Measurements from ENCODE around the gene PGBD5.
"Not testable (repeated sequence)": the region's sequence is repeated elsewhere in the genome, so short reads cannot be mapped to it uniquely, and the experiment has no call there.

PGBD5 gene

GRCh38 chr1:230426246-230427093 lies at the start of gene PGBD5:
Gene PGBD5 (minus strand): TSS chr1:230426332. CDS start chr1:230425928, 404 bp downstream.
- H3K36me3 ChIP-seq (ENCODE audit: insufficient read depth, low read length), result no peaks in the 10 kb centered on the region
- peaks cover 66% of the 10 kb centered on the region for H3K4me1 ChIP-seq (ENCODE audit: insufficient read depth, low read length)
- peak within 1 kb of the TSS; percentile 73 for H2AFZ ChIP-seq (ENCODE audit: low read depth, low read length)
- H3K27me3 ChIP-seq (ENCODE audit: insufficient read depth, low read length), result no peaks in the 10 kb centered on the region
- peak within 1 kb of the TSS; percentile 84 for H3K4me3 ChIP-seq (ENCODE audit: low read length)
- no peaks in the 10 kb centered on the region for H3K9me3 ChIP-seq (ENCODE audit: low read length)

DNA sequence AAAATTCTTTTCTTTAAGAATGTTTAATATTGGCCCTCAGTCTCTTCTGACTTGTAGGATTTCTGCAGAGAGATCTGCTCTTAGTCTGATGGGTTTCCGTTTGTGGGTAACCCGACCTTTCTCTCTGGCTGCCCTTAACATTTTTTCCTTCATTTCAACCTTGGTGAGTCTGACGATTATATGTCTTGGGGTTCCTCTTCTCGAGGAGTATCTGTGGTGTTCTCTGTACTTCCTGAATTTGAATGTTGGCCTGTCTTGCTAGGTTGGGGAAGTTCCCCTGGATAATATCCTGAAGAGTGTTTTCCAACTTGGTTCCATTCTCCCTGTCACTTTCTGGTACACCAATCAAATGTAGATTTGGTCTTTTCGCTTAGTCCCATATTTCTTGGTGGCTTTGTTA lies 48.8 kb upstream of the PGBD5 start:
- H2AFZ ChIP-seq (ENCODE audit: low read depth, low read length); H3K4me3 ChIP-seq (ENCODE audit: low read length); H3K4me1 ChIP-seq (ENCODE audit: insufficient read depth, low read length); H3K9me3 ChIP-seq (ENCODE audit: low read length); H3K36me3 ChIP-seq (ENCODE audit: insufficient read depth, low read length); H3K27me3 ChIP-seq (ENCODE audit: insufficient read depth, low read length): not testable (repeated sequence)

DNA sequence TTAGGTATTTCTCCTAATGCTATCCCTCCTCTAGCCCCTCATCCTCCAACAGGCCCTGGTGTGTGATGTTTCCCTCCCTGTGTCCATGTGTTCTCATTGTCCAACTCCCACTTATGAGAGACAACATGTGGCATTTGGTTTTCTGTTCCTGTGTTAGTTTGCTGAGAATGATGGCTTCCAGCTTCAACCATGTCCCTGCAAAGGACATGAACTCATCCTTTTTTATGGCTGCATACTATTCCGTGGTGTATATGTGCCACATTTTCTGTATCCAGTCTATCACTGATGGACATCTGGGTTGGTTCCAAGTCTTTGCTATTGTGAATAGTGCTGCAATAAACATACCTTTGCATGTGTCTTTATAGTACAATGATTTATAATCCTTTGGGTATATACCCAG lies 44.6 kb upstream of the PGBD5 start:
- not testable (repeated sequence) for H3K4me3 ChIP-seq (ENCODE audit: low read length); H3K4me1 ChIP-seq (ENCODE audit: insufficient read depth, low read length); H3K27me3 ChIP-seq (ENCODE audit: insufficient read depth, low read length); H3K36me3 ChIP-seq (ENCODE audit: insufficient read depth, low read length); H3K9me3 ChIP-seq (ENCODE audit: low read length); H2AFZ ChIP-seq (ENCODE audit: low read depth, low read length)

DNA sequence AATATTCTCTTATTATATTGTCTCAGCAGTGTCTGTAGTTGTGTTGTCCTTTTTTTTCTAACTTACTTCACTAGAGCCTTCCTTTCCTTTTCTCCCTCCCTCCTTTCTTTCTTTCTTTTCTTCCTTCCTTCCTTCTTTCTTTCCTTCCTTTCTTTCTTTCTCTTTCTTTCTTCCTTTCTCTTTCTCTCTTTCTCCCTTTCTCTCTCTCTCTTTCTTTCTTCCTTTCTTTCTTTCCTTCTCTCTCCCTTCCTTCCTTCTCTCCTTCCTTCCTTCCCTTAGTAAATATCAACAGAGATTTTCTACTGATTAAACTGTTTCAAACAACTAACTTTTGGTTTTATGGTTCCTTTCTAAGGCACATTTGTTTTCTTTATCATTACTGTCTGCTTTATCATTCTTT lies 43.1 kb upstream of the PGBD5 start:
- no peaks in the 10 kb centered on the region for H3K9me3 ChIP-seq (ENCODE audit: low read length)
- no peak overlapping the region for H2AFZ ChIP-seq (ENCODE audit: low read depth, low read length)
- no peaks in the 10 kb centered on the region for H3K4me1 ChIP-seq (ENCODE audit: insufficient read depth, low read length)
- H3K36me3 ChIP-seq (ENCODE audit: insufficient read depth, low read length), result no peaks in the 10 kb centered on the region
- H3K4me3 ChIP-seq (ENCODE audit: low read length), result no peak overlapping the region
- peaks cover 2% of the 10 kb centered on the region for H3K27me3 ChIP-seq (ENCODE audit: insufficient read depth, low read length)

DNA sequence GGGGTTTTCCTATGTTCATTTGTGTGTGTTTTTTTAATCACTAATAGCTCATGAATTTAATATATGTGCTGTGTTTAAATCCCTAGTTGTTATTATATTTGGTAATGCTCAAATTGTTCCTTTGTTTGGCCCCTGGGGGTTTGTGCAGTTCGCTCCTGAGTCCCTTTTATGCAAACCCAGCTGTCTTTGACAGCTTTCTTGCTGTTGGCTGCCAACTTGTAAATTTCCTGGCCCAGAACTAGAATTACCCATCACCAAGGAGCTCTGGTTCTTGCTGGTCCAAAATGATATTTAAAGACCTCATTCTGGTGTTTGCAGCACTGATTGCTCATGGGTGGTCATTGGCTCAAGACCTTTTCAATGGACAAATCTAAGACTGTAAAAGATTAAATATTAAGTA lies 39.6 kb upstream of the PGBD5 start:
- H3K27me3 ChIP-seq (ENCODE audit: insufficient read depth, low read length), result peaks cover 6% of the 10 kb centered on the region
- no peak overlapping the region for H3K4me3 ChIP-seq (ENCODE audit: low read length)
- no peaks in the 10 kb centered on the region for H3K9me3 ChIP-seq (ENCODE audit: low read length)
- H2AFZ ChIP-seq (ENCODE audit: low read depth, low read length), result no peak overlapping the region
- no peaks in the 10 kb centered on the region for H3K36me3 ChIP-seq (ENCODE audit: insufficient read depth, low read length)
- H3K4me1 ChIP-seq (ENCODE audit: insufficient read depth, low read length), result no peaks in the 10 kb centered on the region

- Histone ChIP-seq H3K4me3 (ENCODE audit: low read length) (no peak overlapping the region), H3K27me3 (ENCODE audit: insufficient read depth, low read length) (peaks cover 10% of the 10 kb centered on the region), H2AFZ (ENCODE audit: low read depth, low read length) (no peak overlapping the region), H3K9me3 (ENCODE audit: low read length) (no peaks in the 10 kb centered on the region), H3K4me1 (ENCODE audit: insufficient read depth, low read length) (no peaks in the 10 kb centered on the region), H3K36me3 (ENCODE audit: insufficient read depth, low read length) (no peaks in the 10 kb centered on the region)
Measured at GRCh38 chr1:230464671-230465070, 38.5 kb upstream of the PGBD5 start.

DNA sequence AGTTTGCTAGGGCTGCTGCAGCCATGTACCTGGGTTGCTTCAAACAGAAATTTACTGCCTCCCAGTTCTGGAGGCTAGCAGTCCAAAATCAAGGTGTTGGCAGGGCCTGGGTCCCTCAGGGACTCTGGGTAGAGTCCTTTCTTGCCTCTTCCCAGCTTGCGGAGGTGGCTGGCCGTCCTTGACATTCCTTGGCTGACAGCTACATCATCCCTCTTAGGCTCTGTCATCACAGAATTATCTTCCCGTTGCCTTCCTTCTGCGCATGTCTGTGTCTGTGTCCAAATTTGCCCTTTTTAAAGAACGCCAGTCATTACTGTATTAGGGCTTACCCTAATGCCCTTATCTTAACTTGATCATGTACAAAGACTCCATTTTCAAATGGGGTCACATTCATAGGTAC lies 37.6 kb upstream of the PGBD5 start:
- Histone ChIP-seq H2AFZ (ENCODE audit: low read depth, low read length) (no peak overlapping the region), H3K4me3 (ENCODE audit: low read length) (no peak overlapping the region), H3K4me1 (ENCODE audit: insufficient read depth, low read length) (peaks cover 2% of the 10 kb centered on the region), H3K36me3 (ENCODE audit: insufficient read depth, low read length) (no peaks in the 10 kb centered on the region), H3K27me3 (ENCODE audit: insufficient read depth, low read length) (peaks cover 10% of the 10 kb centered on the region), H3K9me3 (ENCODE audit: low read length) (no peaks in the 10 kb centered on the region)

GRCh38 chr1:230463326-230463725 lies 37.2 kb upstream of the PGBD5 start:
- Histone ChIP-seq H3K36me3 (ENCODE audit: insufficient read depth, low read length) (no peaks in the 10 kb centered on the region), H3K4me3 (ENCODE audit: low read length) (no peak overlapping the region), H2AFZ (ENCODE audit: low read depth, low read length) (no peak overlapping the region), H3K4me1 (ENCODE audit: insufficient read depth, low read length) (peaks cover 2% of the 10 kb centered on the region), H3K27me3 (ENCODE audit: insufficient read depth, low read length) (peaks cover 10% of the 10 kb centered on the region), H3K9me3 (ENCODE audit: low read length) (no peaks in the 10 kb centered on the region)

GRCh38 chr1:230459465-230459864 lies 33.3 kb upstream of the PGBD5 start:
- no peaks in the 10 kb centered on the region for H3K9me3 ChIP-seq (ENCODE audit: low read length)
- peaks cover 2% of the 10 kb centered on the region for H3K4me1 ChIP-seq (ENCODE audit: insufficient read depth, low read length)
- peaks cover 12% of the 10 kb centered on the region for H3K27me3 ChIP-seq (ENCODE audit: insufficient read depth, low read length)
- H3K4me3 ChIP-seq (ENCODE audit: low read length), result no peak overlapping the region
- H2AFZ ChIP-seq (ENCODE audit: low read depth, low read length), result no peak overlapping the region
- no peaks in the 10 kb centered on the region for H3K36me3 ChIP-seq (ENCODE audit: insufficient read depth, low read length)

- Histone ChIP-seq H3K4me1 (ENCODE audit: insufficient read depth, low read length) (peaks cover 2% of the 10 kb centered on the region), H2AFZ (ENCODE audit: low read depth, low read length) (no peak overlapping the region), H3K27me3 (ENCODE audit: insufficient read depth, low read length) (peaks cover 15% of the 10 kb centered on the region), H3K9me3 (ENCODE audit: low read length) (no peaks in the 10 kb centered on the region), H3K4me3 (ENCODE audit: low read length) (no peak overlapping the region), H3K36me3 (ENCODE audit: insufficient read depth, low read length) (no peaks in the 10 kb centered on the region)
Measured at GRCh38 chr1:230458509-230458908, 32.4 kb upstream of the PGBD5 start.

- Histone ChIP-seq H3K4me3 (ENCODE audit: low read length) (no peak overlapping the region), H3K27me3 (ENCODE audit: insufficient read depth, low read length) (peaks cover 16% of the 10 kb centered on the region), H2AFZ (ENCODE audit: low read depth, low read length) (no peak overlapping the region), H3K36me3 (ENCODE audit: insufficient read depth, low read length) (no peaks in the 10 kb centered on the region), H3K9me3 (ENCODE audit: low read length) (no peaks in the 10 kb centered on the region), H3K4me1 (ENCODE audit: insufficient read depth, low read length) (peaks cover 2% of the 10 kb centered on the region)
Measured at GRCh38 chr1:230456478-230456877, 30.3 kb upstream of the PGBD5 start.

DNA sequence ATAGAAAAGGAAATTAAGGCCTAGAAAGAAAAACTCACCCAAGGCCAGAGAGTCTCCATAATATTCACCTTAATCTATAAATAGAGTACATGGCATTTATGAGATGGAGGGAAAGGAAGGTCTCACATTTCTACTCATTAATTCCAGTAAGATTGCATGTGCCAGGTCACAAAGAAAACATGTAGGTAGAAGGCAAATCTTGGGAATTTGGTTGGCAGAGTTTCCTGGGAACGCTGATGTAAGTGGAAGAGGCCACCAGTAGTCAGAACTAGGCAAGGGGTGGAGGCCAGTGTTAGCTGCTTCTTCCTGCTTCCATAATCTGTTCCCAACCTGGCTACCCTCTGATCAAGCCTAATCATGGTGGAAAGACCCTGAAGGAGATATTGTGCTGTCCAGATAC lies 29.2 kb upstream of the PGBD5 start:
- Histone ChIP-seq H3K4me1 (ENCODE audit: insufficient read depth, low read length) (peaks cover 2% of the 10 kb centered on the region), H3K36me3 (ENCODE audit: insufficient read depth, low read length) (no peaks in the 10 kb centered on the region), H2AFZ (ENCODE audit: low read depth, low read length) (no peak overlapping the region), H3K4me3 (ENCODE audit: low read length) (no peak overlapping the region), H3K9me3 (ENCODE audit: low read length) (no peaks in the 10 kb centered on the region), H3K27me3 (ENCODE audit: insufficient read depth, low read length) (peaks cover 11% of the 10 kb centered on the region)

GRCh38 chr1:230453377-230453776 lies 27.2 kb upstream of the PGBD5 start:
- Histone ChIP-seq H3K36me3 (ENCODE audit: insufficient read depth, low read length) (no peaks in the 10 kb centered on the region), H3K9me3 (ENCODE audit: low read length) (no peaks in the 10 kb centered on the region), H3K4me3 (ENCODE audit: low read length) (no peak overlapping the region), H2AFZ (ENCODE audit: low read depth, low read length) (no peak overlapping the region), H3K4me1 (ENCODE audit: insufficient read depth, low read length) (no peaks in the 10 kb centered on the region), H3K27me3 (ENCODE audit: insufficient read depth, low read length) (peaks cover 13% of the 10 kb centered on the region)

All from neuron (in vitro differentiated cells).